K562 (cell line): ENCODE measurements around the gene RNF34. TPM values are rescaled to one million over a fixed set of nuclear protein-coding genes. Genes with fewer than 3 reads are reported as not detected.

Source experiments
- ATAC-seq: fragments of 200-7000 bp; cut with Tn5 transposase; 3 replicates; pipeline ENCODE4 v1.9.1; 2020; ENCODE audit warnings: moderate library complexity
- BruUV-seq: library from RNA; stranded (reverse); fragments of 400-500 nt; replicated peaks from 2 replicates; lab custom pipeline; 2021; lab: Mats Ljungman, UMichigan
- CTCF ChIA-PET: fragments of 300-600 bp; formaldehyde crosslinking; extraction: SDS; loops from one replicate; lab custom pipeline; 2021; ENCODE audit warnings: low intra/inter-chr PET ratio; lab: Yijun Ruan, JAX
- POLR2A ChIA-PET: fragments of 300-600, 350-650 bp; sonication (Branson Sonifier 250); formaldehyde crosslinking; extraction: SDS; loops from one replicate; lab custom pipeline; 2021; ENCODE audit warnings: antibody characterized with exemption, inconsistent platforms; lab: Yijun Ruan, JAX
- DNase-seq, 4 experiments: peaks; one replicate each; pipeline versions ENCODE4 v3.0.0 to v3.0.0-alpha.2; 2011 to 2018; ENCODE audit warnings: low spot score in 3 of 4, mixed read lengths in 3 of 4; ENCODE audit errors: extremely low read depth in 1 of 4
- FAIRE-seq: peaks from 2 replicates; lab custom pipeline; 2011; peaks lifted over from hg19 to GRCh38; lab: Jason Lieb, UNC
- H2AFZ ChIP-seq: 2 replicates; pipeline ENCODE4 v1.6.0; 2011; ENCODE audit warnings: low read depth, low read length, control low read depth, inconsistent platforms
- H3K27ac ChIP-seq: fragments of 200-600 bp; 3 replicates; pipeline ENCODE4 v1.8.0; 2011; ENCODE audit warnings: low read depth, mild to moderate bottlenecking, control low read depth, inconsistent platforms, low read length, moderate library complexity, mixed read lengths; ENCODE audit errors: extremely low read depth
- H3K27me3 ChIP-seq, 2 experiments: fragments of 300-600 bp in 1 of 2; 2 replicates in 1 of 2; 3 replicates in 1 of 2; pipeline versions ENCODE4 v1.6.0 to v1.8.0; 2011; ENCODE audit warnings: inconsistent platforms in 2 of 2, low read length in 2 of 2, mild to moderate bottlenecking in 1 of 2, mixed read lengths in 1 of 2, moderate library complexity in 1 of 2; ENCODE audit not compliant: control insufficient read depth in 2 of 2, insufficient read depth in 2 of 2
- H3K36me3 ChIP-seq: fragments of 300-600 bp; 3 replicates; pipeline ENCODE4 v1.8.0; 2011; ENCODE audit warnings: mild to moderate bottlenecking, low read length, inconsistent platforms; ENCODE audit not compliant: control insufficient read depth, insufficient read depth
- H3K4me1 ChIP-seq, 2 experiments: fragments of 200-600 bp in 1 of 2; replicated peaks in 1 of 2; 2 replicates in 1 of 2; 3 replicates in 1 of 2; pipeline versions ENCODE4 v1.5.1 to v1.8.0; 2011; ENCODE audit warnings: inconsistent platforms in 2 of 2, low read length in 2 of 2, mild to moderate bottlenecking in 1 of 2, mixed read lengths in 1 of 2, moderate library complexity in 1 of 2; ENCODE audit not compliant: control insufficient read depth in 2 of 2, insufficient read depth in 2 of 2
- H3K4me2 ChIP-seq: 2 replicates; pipeline ENCODE4 v1.6.1; 2011; ENCODE audit warnings: low read length, control low read depth, inconsistent platforms, mixed read lengths; ENCODE audit not compliant: insufficient read depth
- H3K4me3 ChIP-seq: fragments of 200-600 bp; sonication (generic), shearing (Covaris generic); 2 replicates; pipeline ENCODE4 v1.5.1; 2016; ENCODE audit warnings: control low read depth, inconsistent platforms
- H3K79me2 ChIP-seq: fragments of 200-600 bp; 3 replicates; pipeline ENCODE4 v1.8.0; 2011; ENCODE audit warnings: low read length, inconsistent platforms; ENCODE audit not compliant: control insufficient read depth, insufficient read depth
- H3K9ac ChIP-seq, 2 experiments: 2 replicates each; pipeline versions ENCODE4 v1.6.0 to v1.6.1; 2011; ENCODE audit warnings: low read depth in 2 of 2, low read length in 2 of 2, control low read depth in 1 of 2, inconsistent platforms in 1 of 2, mild to moderate bottlenecking in 1 of 2, mixed read lengths in 1 of 2; ENCODE audit not compliant: insufficient read depth in 1 of 2
- H3K9me1 ChIP-seq: one replicate; pipeline ENCODE4 v1.6.0; 2011; ENCODE audit warnings: inconsistent platforms, mild to moderate bottlenecking, low read length, moderate library complexity; ENCODE audit not compliant: control insufficient read depth, insufficient read depth
- H3K9me3 ChIP-seq: replicated peaks from 2 replicates; pipeline ENCODE4 v1.5.1; 2011; ENCODE audit warnings: low read depth, low read length, inconsistent platforms; ENCODE audit not compliant: control insufficient read depth, insufficient read depth
- H4K20me1 ChIP-seq: replicated peaks from 2 replicates; pipeline ENCODE4 v1.6.1; 2011; ENCODE audit warnings: low read length, inconsistent platforms, mixed read lengths; ENCODE audit not compliant: control insufficient read depth, insufficient read depth
- ERF ChIP-seq: fragments of 450-650 bp; formaldehyde crosslinking; IDR thresholded peaks from 2 replicates; pipeline ENCODE4 v1.4.0; 2020; ENCODE audit warnings: mild to moderate bottlenecking, mixed read lengths
- ETV6 ChIP-seq, 3 experiments: fragments of 150-350 bp in 1 of 3; sonication (generic) in 1 of 3; formaldehyde crosslinking in 1 of 3; IDR thresholded peaks; 2 replicates each; pipeline versions ENCODE4 v1.6.1 to v1.8.0; 2014 to 2022; ENCODE audit warnings: borderline replicate concordance in 2 of 3, low read depth in 2 of 3, antibody characterized with exemption in 1 of 3, low read length in 1 of 3, mild to moderate bottlenecking in 1 of 3, missing genetic modification reagents in 1 of 3
- ILF3 ChIP-seq: fragments of 450-650 bp; IDR thresholded peaks from 2 replicates; pipeline ENCODE4 v1.6.1; 2018; ENCODE audit warnings: antibody characterized with exemption, mild to moderate bottlenecking, moderate library complexity, borderline replicate concordance
- MBD2 ChIP-seq: sonication (generic); IDR thresholded peaks from 2 replicates; pipeline ENCODE4 v1.6.1; 2016; ENCODE audit warnings: low read depth, borderline replicate concordance
- SUPT5H ChIP-seq: fragments of 450-650 bp; IDR thresholded peaks from 2 replicates; pipeline ENCODE4 v1.6.1; 2016
- TBL1XR1 ChIP-seq, 2 experiments: IDR thresholded peaks; 2 replicates each; pipeline ENCODE4 v1.6.1; 2012; ENCODE audit warnings: improper control_type of control experiment in 2 of 2, low read length in 2 of 2, mild to moderate bottlenecking in 1 of 2
- ZNF75A ChIP-seq: fragments of 450-650 bp; formaldehyde crosslinking; IDR thresholded peaks from 2 replicates; pipeline ENCODE4 v1.4.0; 2020; ENCODE audit warnings: mild to moderate bottlenecking
- WGBS: fragments of 100-300 bp; shearing (Covaris generic); methylation state at CpG from one replicate; pipeline ENCODE4 v1.1.6; 2016; ENCODE audit warnings: low coverage, mixed read lengths; ENCODE audit not compliant: insufficient coverage; ENCODE audit errors: missing lambda C conversion rate; 5-methylcytosine and 5-hydroxymethylcytosine counted together
- in situ Hi-C: fragments of 300-500 bp; cut with MboI; formaldehyde crosslinking; loops from 4 replicates; pipeline ENCODE4 v1.15.0; 2018; ENCODE audit warnings: inconsistent platforms, mixed read lengths
- intact Hi-C: fragments of 100-400 bp; cut with micrococcal nuclease; formaldehyde crosslinking; loops from 2 replicates; pipeline ENCODE4 v1.14.2; 2022
- polyA plus RNA-seq, 8 experiments: library from polyadenylated mRNA; depleted of rRNA in 4 of 8; stranded (reverse) in 5 of 8; unstranded in 3 of 8; fragments of >200 nt; fragmentation: Nextera tagmentation in 2 of 8; fragmentation: Illumina TruSeq in 1 of 8; extraction: Ambion mirVana in 2 of 8; extraction: Trizol in 1 of 8; gene quantifications; 2 replicates each; pipeline versions ENCODE4 v1.2.1 to v1.2.3, GENCODE V29; 2011 to 2014; ENCODE audit warnings: inconsistent platforms in 1 of 8, missing spikeins in 1 of 8
- total RNA-seq, 7 experiments: library from RNA; depleted of rRNA in 6 of 7; stranded (reverse); fragments of >200 nt in 6 of 7; fragmentation: Illumina TruSeq in 2 of 7; extraction: Trizol in 2 of 7; gene quantifications; 2 replicates each; pipeline versions ENCODE4 v1.2.1 to v1.2.3, GENCODE V29; 2011 to 2021; ENCODE audit warnings: low replicate concordance in 1 of 7
- TF ChIP-seq, protein P1 (sequence below): fragments of 450-650 bp; formaldehyde crosslinking; IDR thresholded peaks from 2 replicates; pipeline ENCODE4 v1.4.0; 2022; ENCODE audit warnings: missing genetic modification characterization
- TF ChIP-seq, protein P2 (sequence below), 2 experiments: IDR thresholded peaks in 1 of 2; conservative IDR thresholded peaks in 1 of 2; 2 replicates each; pipeline ENCODE4 v1.6.1; 2016; ENCODE audit warnings: low read depth in 2 of 2, mild to moderate bottlenecking in 1 of 2, missing compliant biosample characterization in 1 of 2, missing genetic modification characterization in 1 of 2, moderate library complexity in 1 of 2
- TF ChIP-seq, protein P3 (sequence below): fragments of 450-650 bp; formaldehyde crosslinking; IDR thresholded peaks from 2 replicates; pipeline ENCODE4 v1.4.0; 2020; ENCODE audit warnings: mild to moderate bottlenecking, mixed read lengths

Gene RNF34
- total and polyA plus RNA-seq, 9 of the 15 experiments (the other 6 are each of a cell fraction or from before 2014, with no cell fraction given): 41.7 to 88.9 (median 54.1) TPM

DNA sequence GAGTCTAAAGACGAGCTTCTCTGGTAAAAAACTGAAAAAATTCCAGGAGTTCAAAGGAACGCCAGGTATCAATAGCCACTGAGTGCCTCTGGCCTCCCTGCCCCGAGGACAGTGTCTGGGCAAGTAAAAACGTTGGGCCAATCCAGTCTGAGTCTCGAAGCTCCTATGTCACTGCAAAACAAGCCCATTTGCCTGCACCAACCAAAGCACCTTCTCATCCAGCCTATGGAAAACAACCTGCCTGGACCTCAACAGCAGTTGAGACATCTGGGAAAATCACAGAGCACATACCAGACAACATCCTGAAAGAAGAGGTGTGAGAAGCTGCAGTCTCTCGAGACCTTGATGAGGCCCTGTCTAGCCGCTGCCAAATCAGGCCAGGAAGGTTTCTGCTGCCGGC lies 56.6 kb downstream of the RNF34 start:
- POLR2A ChIA-PET: interaction anchor here (0.6 to 1.3 kb wide), 3 partner anchors 10 to 218 kb away, joined by 3 read pairs; no protein-coding TSS in a partner anchor
- peaks cover 0 to 19% of the 10 kb centered on the region in 2 experiments; a peak in 2 of 5 replicates for H3K4me1 ChIP-seq
- no peak overlapping the region for H2AFZ ChIP-seq
- ATAC-seq: no peak
- 77% methylated on average over 8 of the region's 8 CpGs for WGBS
- intact Hi-C loops: no loop called here
- H3K27ac ChIP-seq: no peak overlapping the region
- H3K4me2 ChIP-seq: no peak overlapping the region
- CTCF ChIA-PET: no interaction called here
- no peaks in the 10 kb centered on the region for H3K9me3 ChIP-seq
- no peak for TF ChIP-seq SUPT5H
- TF ChIP-seq, protein P1, sequence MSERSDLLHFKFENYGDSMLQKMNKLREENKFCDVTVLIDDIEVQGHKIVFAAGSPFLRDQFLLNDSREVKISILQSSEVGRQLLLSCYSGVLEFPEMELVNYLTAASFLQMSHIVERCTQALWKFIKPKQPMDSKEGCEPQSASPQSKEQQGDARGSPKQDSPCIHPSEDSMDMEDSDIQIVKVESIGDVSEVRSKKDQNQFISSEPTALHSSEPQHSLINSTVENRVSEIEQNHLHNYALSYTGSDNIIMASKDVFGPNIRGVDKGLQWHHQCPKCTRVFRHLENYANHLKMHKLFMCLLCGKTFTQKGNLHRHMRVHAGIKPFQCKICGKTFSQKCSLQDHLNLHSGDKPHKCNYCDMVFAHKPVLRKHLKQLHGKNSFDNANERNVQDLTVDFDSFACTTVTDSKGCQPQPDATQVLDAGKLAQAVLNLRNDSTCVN (CRISPR knock-in tag): no peak
- no peak for TF ChIP-seq ILF3
- TF ChIP-seq ERF (CRISPR knock-in tag): no peak
- TF ChIP-seq, protein P2, sequence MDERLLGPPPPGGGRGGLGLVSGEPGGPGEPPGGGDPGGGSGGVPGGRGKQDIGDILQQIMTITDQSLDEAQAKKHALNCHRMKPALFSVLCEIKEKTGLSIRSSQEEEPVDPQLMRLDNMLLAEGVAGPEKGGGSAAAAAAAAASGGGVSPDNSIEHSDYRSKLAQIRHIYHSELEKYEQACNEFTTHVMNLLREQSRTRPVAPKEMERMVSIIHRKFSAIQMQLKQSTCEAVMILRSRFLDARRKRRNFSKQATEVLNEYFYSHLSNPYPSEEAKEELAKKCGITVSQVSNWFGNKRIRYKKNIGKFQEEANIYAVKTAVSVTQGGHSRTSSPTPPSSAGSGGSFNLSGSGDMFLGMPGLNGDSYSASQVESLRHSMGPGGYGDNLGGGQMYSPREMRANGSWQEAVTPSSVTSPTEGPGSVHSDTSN (CRISPR knock-in tag; IDR thresholded peaks at IDR 0.05; ENCODE audit: low read depth): no peak
- TF ChIP-seq, protein P2 (tag; conservative IDR thresholded peaks at IDR 0.05; ENCODE audit: low read depth): no peak
- TF ChIP-seq, protein P3, sequence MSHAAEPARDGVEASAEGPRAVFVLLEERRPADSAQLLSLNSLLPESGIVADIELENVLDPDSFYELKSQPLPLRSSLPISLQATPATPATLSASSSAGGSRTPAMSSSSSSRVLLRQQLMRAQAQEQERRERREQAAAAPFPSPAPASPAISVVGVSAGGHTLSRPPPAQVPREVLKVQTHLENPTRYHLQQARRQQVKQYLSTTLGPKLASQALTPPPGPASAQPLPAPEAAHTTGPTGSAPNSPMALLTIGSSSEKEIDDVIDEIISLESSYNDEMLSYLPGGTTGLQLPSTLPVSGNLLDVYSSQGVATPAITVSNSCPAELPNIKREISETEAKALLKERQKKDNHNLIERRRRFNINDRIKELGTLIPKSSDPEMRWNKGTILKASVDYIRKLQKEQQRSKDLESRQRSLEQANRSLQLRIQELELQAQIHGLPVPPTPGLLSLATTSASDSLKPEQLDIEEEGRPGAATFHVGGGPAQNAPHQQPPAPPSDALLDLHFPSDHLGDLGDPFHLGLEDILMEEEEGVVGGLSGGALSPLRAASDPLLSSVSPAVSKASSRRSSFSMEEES: no peak
- TF ChIP-seq ETV6 (IDR thresholded peaks at IDR 0.05; ENCODE audit: borderline replicate concordance in 1 of 2, low read depth in 2 of 2, low read length in 1 of 2): no peak
- no peak for TF ChIP-seq ETV6 (CRISPR knock-in tag; IDR thresholded peaks at IDR 0.05; ENCODE audit: borderline replicate concordance)
- no peak for TF ChIP-seq ZNF75A (CRISPR knock-in tag)
- TF ChIP-seq TBL1XR1 (IDR thresholded peaks at IDR 0.05; ENCODE audit: low read length in 2 of 2): no peak
- no peak for TF ChIP-seq MBD2
- no TSS peak for BruUV-seq
- in situ Hi-C loops: no loop called here
- DNase-seq: no peak
- no peak overlapping the region for H3K4me3 ChIP-seq
- no peaks in the 10 kb centered on the region for H3K27me3 ChIP-seq
- H3K36me3 ChIP-seq: peaks cover 26% of the 10 kb centered on the region; the same call in 2 of the 3 replicates
- H4K20me1 ChIP-seq: peaks cover 1% of the 10 kb centered on the region
- peak overlapping the region in 1 of 2 experiments; percentile 1; a peak in 1 of 4 replicates for H3K9ac ChIP-seq
- no peak for FAIRE-seq
- peaks cover 70% of the 10 kb centered on the region for H3K79me2 ChIP-seq
- no peaks in the 10 kb centered on the region for H3K9me1 ChIP-seq
